ENCODE measurements around the gene SYNDIG1. TPM values are rescaled to one million over a fixed set of nuclear protein-coding genes. Genes with fewer than 3 reads are reported as not detected.

SYNDIG1 gene
- total RNA-seq, 1 donor: 1.6 TPM

DNA sequence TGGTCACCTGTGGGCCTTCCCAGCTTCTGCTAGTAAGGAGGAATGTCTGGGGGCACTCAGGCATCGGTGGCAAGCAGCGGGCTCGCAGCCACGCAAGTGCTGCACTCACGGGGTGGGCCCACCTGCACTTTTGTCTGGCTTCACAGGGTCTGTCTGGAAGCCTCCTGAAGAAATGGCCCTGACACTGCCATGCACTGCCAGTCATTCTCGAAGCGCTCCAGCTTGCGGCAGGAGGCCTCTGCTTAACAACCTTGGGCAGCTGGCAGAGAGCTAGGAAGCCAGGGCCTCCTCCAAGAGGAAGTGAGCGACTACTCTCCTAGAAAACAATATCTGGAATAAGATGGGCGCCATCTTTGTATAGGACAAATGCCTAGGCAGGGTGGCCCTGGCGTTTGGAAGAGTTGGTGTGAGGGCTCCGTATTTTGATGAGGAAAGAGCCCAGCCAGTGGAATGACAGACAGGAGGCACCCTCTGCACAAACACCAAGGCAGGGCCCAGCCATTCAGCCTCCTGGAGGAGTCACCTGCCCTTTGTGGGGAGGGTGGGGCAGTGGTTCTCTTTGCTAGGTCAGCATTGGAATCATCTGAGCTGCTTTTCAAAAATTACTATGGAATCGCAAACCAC lies 113.9 kb downstream of the SYNDIG1 start:
- TF ChIP-seq CTCF (IDR thresholded peaks at IDR 0.05; ENCODE audit: insufficient read depth, low read length): no peak
- H3K4me3 ChIP-seq (ENCODE audit: low read depth, low read length): no peak overlapping the region
- DNase-seq (ENCODE audit: low read depth): no peak

- no peak overlapping the region for H3K4me3 ChIP-seq (ENCODE audit: low read depth, low read length)
- no peak for TF ChIP-seq CTCF (IDR thresholded peaks at IDR 0.05; ENCODE audit: insufficient read depth, low read length)
- DNase-seq (ENCODE audit: low read depth): no peak
Measured at GRCh38 chr20:24584078-24584477, 114.6 kb downstream of the SYNDIG1 start.

DNA sequence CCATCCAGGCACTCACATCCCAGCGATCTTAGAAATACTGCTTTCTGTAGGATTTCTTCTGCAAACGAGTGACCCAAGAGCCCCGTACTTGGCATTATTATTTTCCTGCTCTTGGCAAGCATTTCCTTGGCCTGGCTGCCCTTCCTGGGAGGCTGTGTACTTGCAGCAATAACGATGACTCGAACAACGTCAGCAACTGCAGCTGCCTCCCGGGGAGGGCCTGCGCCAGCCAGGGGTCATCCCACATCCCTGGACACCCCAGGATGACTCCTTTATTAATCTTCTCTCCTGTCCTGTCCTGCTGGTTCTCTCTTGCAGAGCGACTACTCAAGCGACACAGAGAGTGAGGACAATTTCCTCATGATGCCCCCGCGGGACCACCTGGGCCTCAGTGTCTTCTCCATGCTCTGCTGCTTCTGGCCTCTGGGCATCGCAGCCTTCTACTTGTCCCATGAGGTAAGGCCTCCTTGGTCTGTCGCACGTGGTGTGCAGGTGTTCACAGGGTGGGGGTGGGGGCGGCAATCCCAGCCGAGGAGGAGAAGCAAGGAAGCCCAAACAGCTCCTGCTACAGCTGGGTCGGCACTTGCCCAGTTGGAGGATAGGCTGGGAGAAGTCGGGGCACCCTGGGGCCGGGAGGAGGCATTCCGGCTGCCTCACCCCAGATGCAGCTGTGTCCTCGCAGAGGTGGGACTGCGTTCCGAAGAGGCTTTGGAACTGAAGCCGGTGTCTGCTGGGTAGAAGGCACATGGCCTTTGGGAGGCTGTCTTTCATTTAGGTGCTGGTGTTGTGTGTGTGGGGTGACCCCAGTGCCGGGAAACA lies 115.3 kb downstream of the SYNDIG1 start:
- H3K4me3 ChIP-seq (ENCODE audit: low read depth, low read length): no peak overlapping the region
- TF ChIP-seq CTCF (IDR thresholded peaks at IDR 0.05; ENCODE audit: insufficient read depth, low read length): no peak
- DNase-seq (ENCODE audit: low read depth): peak; percentile 73

- TF ChIP-seq CTCF (IDR thresholded peaks at IDR 0.05; ENCODE audit: insufficient read depth, low read length): no peak
- DNase-seq (ENCODE audit: low read depth): no peak
- H3K4me3 ChIP-seq (ENCODE audit: low read depth, low read length): no peak overlapping the region
Measured at GRCh38 chr20:24585796-24586522, 116.5 kb downstream of the SYNDIG1 start.

GRCh38 chr20:24586523-24586840 lies 117.1 kb downstream of the SYNDIG1 start:
- no peak overlapping the region for H3K4me3 ChIP-seq (ENCODE audit: low read depth, low read length)
- DNase-seq (ENCODE audit: low read depth): no peak
- TF ChIP-seq CTCF (IDR thresholded peaks at IDR 0.05; ENCODE audit: insufficient read depth, low read length): no peak

- DNase-seq (ENCODE audit: low read depth): no peak
- no peak for TF ChIP-seq CTCF (IDR thresholded peaks at IDR 0.05; ENCODE audit: insufficient read depth, low read length)
- no peak overlapping the region for H3K4me3 ChIP-seq (ENCODE audit: low read depth, low read length)
Measured at GRCh38 chr20:24587384-24588046, 118.1 kb downstream of the SYNDIG1 start.
